HG03135 (cell line): ENCODE measurements around the gene CWH43.
"Not testable (repeated sequence)": the region's sequence is repeated elsewhere in the genome, so short reads cannot be mapped to it uniquely, and the experiment has no call there.

Source experiments
- ATAC-seq: cut with Tn5 transposase; IDR thresholded peaks from one replicate; pipeline ENCODE4 v1.9.1; 2021; ENCODE audit warnings: mild to moderate bottlenecking, moderate library complexity; ENCODE audit not compliant: unreplicated experiment

The CWH43 gene

DNA sequence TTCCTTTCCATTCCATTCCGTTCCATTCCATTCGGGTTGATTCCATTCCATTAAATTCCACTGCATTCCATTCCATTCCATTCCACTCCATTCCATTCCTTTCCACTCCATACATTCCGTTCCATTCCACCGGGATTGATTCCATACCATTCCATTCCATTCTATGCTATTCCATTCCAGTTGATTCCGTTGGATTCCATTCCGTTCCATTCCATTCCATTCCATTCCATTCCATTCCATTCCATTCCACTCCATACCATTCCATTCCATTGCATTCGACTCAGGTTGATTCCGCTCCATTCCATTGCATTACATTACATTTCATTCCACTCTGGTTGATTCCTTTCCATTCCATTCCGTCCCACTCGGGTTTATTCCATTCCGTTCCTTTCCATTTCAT lies 110.1 kb downstream of the CWH43 start:
- ATAC-seq = not testable (repeated sequence)

DNA sequence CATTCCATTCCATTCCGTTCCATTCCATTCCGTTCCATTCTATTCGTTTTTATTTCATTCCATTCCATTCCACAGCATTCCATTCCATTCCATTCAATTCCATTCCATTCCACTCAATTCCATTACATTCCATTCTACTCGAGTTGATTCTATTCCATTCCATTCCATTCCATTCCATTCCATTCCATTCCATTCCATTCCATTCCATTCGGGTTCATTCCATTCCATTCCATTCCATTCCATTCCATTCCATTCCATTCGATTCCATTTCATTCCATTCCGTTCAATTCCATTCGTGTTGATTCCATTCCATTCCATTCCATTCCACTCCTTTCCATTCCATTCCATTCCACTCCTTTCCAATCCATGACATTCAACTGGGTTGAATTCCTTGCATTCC lies 110.6 kb downstream of the CWH43 start:
- ATAC-seq = peak; percentile 33

DNA sequence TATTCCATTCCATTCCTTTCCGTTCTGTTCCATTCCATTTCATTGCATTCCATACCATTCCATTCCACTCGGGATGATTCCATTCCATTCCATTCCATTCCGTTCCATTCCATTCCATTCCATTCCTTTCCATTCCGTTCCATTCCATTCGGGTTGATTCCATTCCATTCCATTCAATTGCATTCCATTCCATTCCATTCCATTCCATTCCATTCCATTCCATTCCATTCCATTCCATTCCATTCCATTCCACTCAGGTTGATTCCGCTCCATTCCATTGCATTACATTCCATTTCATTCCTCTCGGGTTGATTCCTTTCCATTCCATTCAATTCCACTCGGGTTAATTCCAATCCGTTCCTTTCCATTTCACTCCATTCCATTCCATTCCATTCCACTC lies 111.0 kb downstream of the CWH43 start:
- not testable (repeated sequence) for ATAC-seq

DNA sequence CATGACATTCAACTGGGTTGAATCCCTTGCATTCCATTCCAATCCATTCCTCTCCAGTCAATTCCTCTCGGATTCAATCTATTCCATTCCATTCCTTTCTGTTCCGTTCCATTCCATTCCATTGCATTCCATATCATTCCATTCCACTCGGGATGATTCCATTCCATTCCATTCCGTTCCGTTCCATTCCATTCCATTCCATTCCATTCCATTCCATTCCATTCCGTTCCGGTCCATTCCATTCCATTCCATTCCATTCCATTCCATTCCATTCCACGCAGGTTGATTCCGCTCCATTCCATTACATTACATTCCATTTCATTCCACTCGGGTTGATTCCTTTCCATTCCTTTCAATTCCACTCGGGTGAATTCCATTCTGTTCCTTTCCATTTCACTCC lies 111.4 kb downstream of the CWH43 start:
- not testable (repeated sequence) for ATAC-seq

DNA sequence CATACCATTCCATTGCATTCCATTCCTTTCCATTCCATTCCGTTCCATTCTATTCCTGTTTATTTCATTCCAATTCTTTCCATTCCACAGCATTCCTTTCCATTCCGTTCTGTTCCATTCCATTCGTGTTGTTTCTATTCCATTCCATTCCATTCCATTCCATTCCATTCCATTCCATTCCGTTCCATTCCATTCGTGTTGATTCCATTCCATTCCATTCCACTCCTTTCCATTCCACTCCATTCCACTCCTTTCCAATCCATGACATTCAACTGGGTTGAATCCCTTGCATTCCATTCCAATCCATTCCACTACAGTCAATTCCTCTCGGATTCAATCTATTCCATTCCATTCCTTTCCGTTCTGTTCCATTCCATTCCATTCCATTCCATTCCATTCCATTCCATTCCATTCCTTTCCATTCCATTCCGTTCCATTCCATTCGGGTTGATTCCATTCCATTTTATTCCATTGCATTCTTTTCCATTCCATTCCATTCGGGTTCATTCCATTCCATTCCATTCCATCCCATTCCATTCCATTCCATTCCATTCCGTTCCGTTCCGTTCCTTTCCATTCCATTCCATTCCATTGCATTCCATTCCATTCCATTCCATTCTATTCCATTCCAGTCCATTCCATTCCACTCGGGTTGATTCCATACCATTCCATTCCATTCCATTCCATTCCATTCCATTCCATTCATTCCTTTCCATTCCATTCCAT lies 112.1 kb downstream of the CWH43 start:
- ATAC-seq = not testable (repeated sequence)

DNA sequence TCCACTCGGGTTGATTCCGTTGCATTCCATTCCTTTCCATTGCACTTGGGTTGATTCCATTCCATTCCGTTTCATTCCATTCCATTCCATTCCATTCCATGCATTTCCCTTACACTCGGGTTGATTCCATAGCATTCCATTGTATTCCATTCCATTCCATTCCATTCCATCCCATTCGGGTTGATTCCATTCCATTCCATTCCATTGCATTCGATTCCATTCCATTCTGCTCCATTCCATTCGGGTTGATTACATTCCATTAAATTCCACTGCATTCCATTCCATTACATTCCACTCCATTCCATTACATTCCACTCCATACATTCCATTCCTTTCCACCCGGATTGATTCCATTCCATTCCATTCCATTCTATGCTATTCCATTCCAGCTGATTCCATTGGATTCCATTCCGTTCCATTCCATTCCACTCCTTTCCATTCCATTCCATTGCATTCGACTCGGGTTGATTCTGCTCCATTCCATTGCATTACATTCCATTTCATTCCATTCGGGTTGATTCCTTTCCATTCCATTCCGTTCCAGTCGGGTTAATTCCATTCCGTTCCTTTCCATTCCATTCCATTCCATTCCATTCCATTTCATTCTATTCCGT lies 113.9 kb downstream of the CWH43 start:
- not testable (repeated sequence) for ATAC-seq

DNA sequence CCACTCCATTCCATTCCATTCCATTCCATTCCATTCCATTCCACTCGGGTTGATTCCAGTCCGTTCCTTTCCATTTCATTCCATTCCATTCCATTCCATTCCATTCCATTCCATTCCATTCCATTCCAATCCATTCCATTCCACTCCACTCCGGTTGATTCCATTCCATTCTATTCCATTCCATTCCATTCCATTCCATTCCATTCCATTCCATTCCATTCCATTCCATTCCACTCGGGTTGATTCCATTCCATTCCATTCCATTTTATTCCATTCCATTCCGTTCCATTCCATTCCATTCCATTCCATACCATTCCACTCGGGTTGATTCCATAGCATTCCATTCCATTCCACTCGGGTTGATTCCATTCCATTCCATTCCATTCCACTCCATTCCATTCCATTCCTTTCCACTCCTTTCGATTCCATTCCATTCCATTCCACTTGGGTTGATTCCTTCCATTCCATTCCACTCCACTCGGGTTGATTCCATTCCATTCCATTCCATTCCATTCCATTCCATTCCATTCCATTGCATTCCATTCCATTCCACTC lies 116.3 kb downstream of the CWH43 start:
- ATAC-seq = peak; percentile 33

DNA sequence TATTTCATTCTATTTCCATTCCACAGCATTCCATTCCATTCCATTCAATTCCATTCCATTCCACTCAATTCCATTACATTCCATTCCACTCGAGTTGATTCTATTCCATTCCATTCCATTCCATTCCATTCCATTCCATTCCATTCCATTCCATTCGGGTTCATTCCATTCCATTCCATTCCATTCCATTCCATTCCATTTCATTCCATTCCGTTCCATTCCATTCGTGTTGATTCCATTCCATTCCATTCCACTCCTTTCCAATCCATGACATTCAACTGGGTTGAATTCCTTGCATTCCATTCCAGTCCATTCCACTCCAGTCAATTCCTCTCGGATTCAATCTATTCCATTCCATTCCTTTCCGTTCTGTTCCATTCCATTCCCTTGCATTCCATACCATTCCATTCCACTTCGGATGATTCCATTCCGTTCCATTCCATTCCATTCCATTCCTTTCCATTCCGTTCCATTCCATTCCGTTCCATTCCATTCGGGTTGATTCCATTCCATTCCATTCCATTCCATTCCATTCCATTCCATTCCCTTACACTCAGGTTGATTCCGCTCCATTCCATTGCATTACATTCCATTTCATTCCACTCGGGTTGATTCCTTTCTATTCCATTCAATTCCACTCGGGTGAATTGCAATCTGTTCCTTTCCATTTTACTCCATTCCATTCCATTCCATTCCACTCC lies 117.5 kb downstream of the CWH43 start:
- ATAC-seq = not testable (repeated sequence)

DNA sequence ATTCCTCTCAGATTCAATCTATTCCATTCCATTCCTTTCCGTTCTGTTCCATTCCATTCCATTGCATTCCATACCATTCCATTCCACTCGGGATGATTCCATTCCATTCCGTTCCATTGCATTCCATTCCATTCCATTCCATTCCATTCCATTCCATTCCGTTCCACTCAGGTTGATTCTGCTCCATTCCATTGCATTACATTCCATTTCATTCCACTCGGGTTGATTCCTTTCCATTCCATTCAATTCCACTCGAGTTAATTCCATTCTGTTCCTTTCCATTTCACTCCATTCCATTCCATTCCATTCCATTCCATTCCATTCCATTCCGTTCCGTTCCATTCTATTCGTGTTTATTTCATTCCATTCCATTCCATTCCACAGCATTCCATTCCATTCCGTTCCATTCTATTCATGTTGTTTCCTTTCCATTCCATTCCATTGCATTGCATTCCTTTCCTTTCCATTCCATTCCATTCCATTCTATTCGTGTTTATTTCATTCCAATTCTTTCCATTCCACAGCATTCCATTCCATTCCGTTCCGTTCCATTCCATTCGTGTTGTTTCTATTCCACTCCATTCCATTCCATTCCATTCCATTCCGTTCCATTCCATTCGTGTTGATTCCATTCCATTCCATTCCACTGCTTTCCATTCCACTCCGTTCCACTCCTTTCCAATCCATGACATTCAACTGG lies 118.3 kb downstream of the CWH43 start:
- ATAC-seq = not testable (repeated sequence)

DNA sequence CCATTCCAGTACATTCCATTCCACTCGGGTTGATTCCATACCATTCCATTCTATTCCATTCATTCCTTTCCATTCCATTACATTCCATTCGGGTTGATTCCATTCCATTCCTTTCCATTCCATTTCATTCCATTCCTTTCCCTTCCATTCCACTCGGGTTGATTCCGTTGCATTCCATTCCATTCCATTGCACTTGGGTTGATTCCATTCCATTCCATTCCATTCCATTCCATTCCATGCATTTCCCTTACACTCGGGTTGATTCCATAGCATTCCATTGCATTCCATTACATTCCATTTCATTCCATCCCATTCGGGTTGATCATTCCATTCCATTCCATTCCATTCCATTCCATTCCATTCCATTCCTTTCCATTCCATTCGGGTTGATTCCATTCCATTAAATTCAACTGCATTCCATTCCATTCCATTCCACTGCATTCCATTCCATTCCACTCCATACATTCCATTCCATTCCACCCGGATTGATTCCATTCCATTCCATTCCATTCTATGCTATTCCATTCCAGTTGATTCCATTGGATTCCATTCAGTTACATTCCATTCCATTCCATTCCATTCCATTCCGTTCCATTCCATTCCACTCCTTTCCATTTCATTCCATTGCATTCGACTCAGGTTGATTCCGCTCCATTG lies 119.3 kb downstream of the CWH43 start:
- ATAC-seq = not testable (repeated sequence)

DNA sequence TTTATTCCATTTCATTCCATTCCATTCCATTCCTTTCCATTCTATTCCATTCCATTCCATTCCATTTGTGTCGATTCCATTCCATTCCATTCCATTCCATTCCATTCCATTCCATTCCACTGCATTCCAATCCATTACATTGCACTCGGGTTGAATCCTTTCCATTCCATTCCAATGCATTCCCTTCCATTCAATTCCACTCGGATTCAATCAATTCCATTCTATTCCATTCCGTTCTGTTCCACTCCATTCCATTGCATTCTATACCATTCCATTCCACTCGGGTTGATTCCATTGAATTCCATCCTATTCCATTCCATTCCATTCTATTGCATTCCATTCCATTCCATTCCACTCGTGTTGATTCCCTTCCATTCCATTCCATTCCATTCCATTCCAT lies 121.2 kb downstream of the CWH43 start:
- not testable (repeated sequence) for ATAC-seq

DNA sequence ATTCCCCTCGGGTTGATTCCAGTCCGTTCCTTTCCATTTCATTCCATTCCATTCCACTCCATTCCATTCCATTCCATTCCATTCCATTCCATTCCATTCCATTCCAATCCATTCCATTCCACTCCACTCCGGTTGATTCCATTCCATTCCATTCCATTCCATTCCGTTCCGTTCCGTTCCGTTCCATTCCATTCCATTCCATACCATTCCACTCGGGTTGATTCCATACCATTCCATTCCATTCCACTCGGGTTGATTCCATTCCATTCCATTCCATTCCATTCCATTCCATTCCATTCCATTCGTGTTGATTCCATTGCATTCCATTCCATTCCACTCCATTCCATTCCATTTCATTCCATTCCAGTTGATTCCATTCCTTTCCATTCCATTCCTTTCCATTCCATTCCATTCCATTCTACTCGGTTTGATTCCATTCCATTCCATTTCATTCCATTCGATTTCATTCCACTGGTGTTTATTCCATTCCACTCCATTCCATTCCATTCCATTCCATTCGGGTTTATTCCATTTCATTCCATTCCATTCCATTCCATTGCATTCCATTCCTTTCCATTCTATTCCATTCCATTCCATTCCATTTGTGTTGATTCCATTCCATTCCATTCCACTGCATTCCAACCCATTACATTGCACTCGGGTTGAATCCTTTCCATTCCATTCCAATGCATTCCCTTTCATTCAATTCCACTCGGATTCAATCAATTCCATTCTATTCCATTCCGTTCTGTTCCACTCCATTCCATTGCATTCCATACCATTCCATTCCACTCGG lies 122.3 kb downstream of the CWH43 start:
- peak; percentile 36 for ATAC-seq

DNA sequence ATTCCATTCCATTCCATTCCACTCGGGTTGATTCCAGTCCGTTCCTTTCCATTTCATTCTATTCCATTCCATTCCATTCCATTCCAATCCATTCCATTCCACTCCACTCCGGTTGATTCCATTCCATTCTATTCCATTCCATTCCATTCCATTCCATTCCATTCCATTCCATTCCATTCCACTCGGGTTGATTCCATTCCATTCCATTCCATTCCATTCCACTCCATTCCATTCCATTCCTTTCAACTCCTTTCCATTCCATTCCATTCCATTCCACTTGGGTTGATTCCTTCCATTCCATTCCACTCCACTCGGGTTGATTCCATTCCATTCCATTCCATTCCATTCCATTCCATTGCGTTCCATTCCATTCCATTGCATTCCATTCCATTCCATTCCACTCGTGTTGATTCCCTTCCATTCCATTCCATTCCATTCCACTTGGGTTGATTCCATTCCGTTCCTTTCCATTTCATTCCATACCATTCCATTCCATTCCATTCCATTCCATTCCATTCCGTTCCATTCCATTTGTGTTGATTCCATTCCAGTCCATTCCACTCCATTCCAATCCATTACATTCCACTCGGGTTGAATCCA lies 123.6 kb downstream of the CWH43 start:
- ATAC-seq = peak; percentile 36

DNA sequence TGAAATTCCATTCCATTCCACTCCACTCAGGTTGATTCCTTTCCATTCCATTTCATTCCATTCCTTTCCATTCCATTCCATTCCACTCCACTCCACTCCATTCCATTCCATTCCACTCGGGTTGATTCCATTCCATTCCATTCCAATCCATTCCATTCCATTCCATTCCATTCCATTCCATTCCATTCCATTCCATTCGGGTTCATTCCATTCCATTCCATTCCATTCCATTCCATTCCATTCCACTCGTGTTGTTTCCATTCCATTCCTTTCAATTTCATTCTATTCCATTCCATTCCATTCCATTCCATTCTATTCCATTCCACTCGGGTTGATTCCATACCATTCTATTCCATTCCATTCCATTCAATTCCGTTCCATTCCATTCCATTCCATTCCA lies 124.5 kb downstream of the CWH43 start:
- ATAC-seq = peak; percentile 51
